Measurements from ENCODE around the gene CENPQ. TPM values are rescaled to one million over a fixed set of nuclear protein-coding genes. Genes with fewer than 3 reads are reported as not detected.

The CENPQ gene
- total RNA-seq, 1 donor from 2014 or later = 3.5 TPM

GRCh38 chr6:49541936-49542335 lies 78.8 kb downstream of the CENPQ start:
- DNase-seq (ENCODE audit: low spot score) = peak; percentile 56

Other genes with a start within 250 kb of the CENPQ start
- gene MMUT, start 117 bp upstream of the CENPQ start, total RNA-seq = 31.5 TPM
- not detected for gene GLYATL3, start 36.6 kb downstream of the CENPQ start, total RNA-seq
- 70.0 TPM for gene C6orf141, start 87.3 kb downstream of the CENPQ start, total RNA-seq
- 0.52 TPM for gene RHAG, start 173.5 kb downstream of the CENPQ start, total RNA-seq